GM12878 (cell line): ENCODE results near the gene UROC1. TPM values are rescaled to one million over a fixed set of nuclear protein-coding genes. Genes with fewer than 3 reads are reported as not detected.

Source experiments
- ATAC-seq: fragments of 200-7000 bp; cut with Tn5 transposase; 3 replicates; pipeline ENCODE4 v1.9.1; 2020; ENCODE audit warnings: mild to moderate bottlenecking, moderate library complexity
- BruUV-seq: library from RNA; stranded (reverse); fragments of 400-500 nt; replicated peaks from 2 replicates; lab custom pipeline; 2021; lab: Mats Ljungman, UMichigan
- CTCF ChIA-PET: fragments of 300-600 bp; sonication (Branson Sonifier 250); formaldehyde crosslinking; extraction: SDS; loops from one replicate; lab custom pipeline; 2021; ENCODE audit warnings: inconsistent platforms; lab: Yijun Ruan, JAX
- POLR2A ChIA-PET: fragments of 350-600 bp; formaldehyde crosslinking; extraction: SDS; loops from one replicate; lab custom pipeline; 2021; ENCODE audit warnings: inconsistent platforms; lab: Charles Lee
- RAD21 ChIA-PET: fragments of 300-600 bp; sonication (Branson Sonifier 250); formaldehyde crosslinking; loops from one replicate; lab custom pipeline; 2023; ENCODE audit warnings: antibody characterized with exemption; ENCODE audit not compliant: unreplicated experiment; lab: Charles Lee
- SMC1A ChIA-PET: fragments of 300-600 bp; sonication (Branson Sonifier 250); formaldehyde crosslinking; loops from one replicate; lab custom pipeline; 2023; ENCODE audit not compliant: unreplicated experiment, uncharacterized antibody; lab: Charles Lee
- DNase-seq: peaks from one replicate; pipeline ENCODE4 v3.0.0-alpha.2; 2011; ENCODE audit warnings: low read depth, low spot score
- FAIRE-seq: peaks from 3 replicates; lab custom pipeline; 2011; peaks lifted over from hg19 to GRCh38; lab: Jason Lieb, UNC
- H2AFZ ChIP-seq: 2 replicates; pipeline ENCODE4 v1.6.0; 2011; ENCODE audit warnings: low read depth, low read length, control low read depth; ENCODE audit not compliant: control insufficient read depth
- H3K27ac ChIP-seq: 2 replicates; pipeline ENCODE4 v1.5.1; 2011; ENCODE audit warnings: control low read depth; ENCODE audit not compliant: control insufficient read depth, insufficient read depth
- H3K27me3 ChIP-seq, 2 experiments: replicated peaks in 1 of 2; 2 replicates each; pipeline versions ENCODE4 v1.6.0 to v1.6.1; 2011; ENCODE audit warnings: low read length in 1 of 2; ENCODE audit not compliant: control insufficient read depth in 2 of 2, insufficient read depth in 2 of 2
- H3K36me3 ChIP-seq, 2 experiments: 2 replicates each; pipeline ENCODE4 v1.5.1; 2011; ENCODE audit warnings: low read length in 1 of 2; ENCODE audit not compliant: control insufficient read depth in 2 of 2, insufficient read depth in 2 of 2
- H3K4me1 ChIP-seq: 2 replicates; pipeline ENCODE4 v1.6.1; 2011; ENCODE audit warnings: mild to moderate bottlenecking, low read length, moderate library complexity, mixed read lengths; ENCODE audit not compliant: control insufficient read depth, insufficient read depth
- H3K4me2 ChIP-seq: 2 replicates; pipeline ENCODE4 v1.6.0; 2011; ENCODE audit warnings: control low read depth; ENCODE audit not compliant: control insufficient read depth, insufficient read depth
- H3K4me3 ChIP-seq: fragments of 200-600 bp; sonication (generic); 2 replicates; pipeline ENCODE4 v1.5.1; 2016
- H3K79me2 ChIP-seq: 2 replicates; pipeline ENCODE4 v1.6.0; 2011; ENCODE audit warnings: low read length; ENCODE audit not compliant: control insufficient read depth, insufficient read depth
- H3K9ac ChIP-seq: 2 replicates; pipeline ENCODE4 v1.8.0; 2011; ENCODE audit warnings: low read length, control low read depth, mixed read lengths; ENCODE audit not compliant: control insufficient read depth, insufficient read depth
- H3K9me3 ChIP-seq: replicated peaks from 3 replicates; pipeline ENCODE4 v1.5.1; 2011; ENCODE audit warnings: mild to moderate bottlenecking, low read length; ENCODE audit not compliant: control insufficient read depth, insufficient read depth
- H4K20me1 ChIP-seq: 2 replicates; pipeline ENCODE4 v1.6.0; 2011; ENCODE audit not compliant: control insufficient read depth, insufficient read depth
- CBX5 ChIP-seq: sonication (generic); IDR thresholded peaks from 2 replicates; pipeline ENCODE4 v1.6.1; 2016; ENCODE audit warnings: low read depth, moderate library complexity, mild to moderate bottlenecking, inconsistent platforms
- E2F4 ChIP-seq: IDR thresholded peaks from 2 replicates; pipeline ENCODE4 v1.6.1; 2012; ENCODE audit warnings: low read depth, low read length, improper control_type of control experiment
- GATAD2B ChIP-seq: fragments of 450-650 bp; conservative IDR thresholded peaks from 2 replicates; pipeline ENCODE4 v1.6.1; 2017; ENCODE audit warnings: low read depth, mild to moderate bottlenecking, moderate library complexity
- JUND ChIP-seq: IDR thresholded peaks from 2 replicates; pipeline ENCODE4 v1.6.1; 2012; ENCODE audit warnings: low read depth, mild to moderate bottlenecking, low read length, improper control_type of control experiment, moderate library complexity
- NFIC ChIP-seq: IDR thresholded peaks from 2 replicates; pipeline ENCODE4 v1.6.1; 2012; ENCODE audit warnings: low read depth, mild to moderate bottlenecking, inconsistent platforms, low read length, moderate library complexity
- RELB ChIP-seq: fragments of 450-650 bp; IDR thresholded peaks from 2 replicates; pipeline ENCODE4 v1.6.1; 2017; ENCODE audit warnings: low read depth, mild to moderate bottlenecking, moderate library complexity
- USF1 ChIP-seq: IDR thresholded peaks from 2 replicates; pipeline ENCODE4 v1.6.1; 2011; ENCODE audit warnings: borderline replicate concordance, low read depth, mild to moderate bottlenecking, moderate library complexity, mixed read lengths, low read length; ENCODE audit not compliant: insufficient read depth; ENCODE audit errors: extremely low read length
- in situ Hi-C: fragments of 300-500 bp; cut with MboI; formaldehyde crosslinking; loops from 9 replicates; pipeline ENCODE4 v1.14.3; 2018; ENCODE audit warnings: mixed read lengths
- intact Hi-C: fragments of 100-400 bp; cut with micrococcal nuclease; formaldehyde crosslinking; loops from one replicate; pipeline ENCODE4 v1.14.2; 2022; ENCODE audit not compliant: unreplicated experiment
- polyA plus RNA-seq, 11 experiments: library from polyadenylated mRNA; depleted of rRNA in 4 of 11; unstranded in 6 of 11; stranded (reverse) in 5 of 11; fragments of >200 nt; fragmentation: Nextera tagmentation in 4 of 11; fragmentation: Illumina TruSeq in 1 of 11; extraction: Ambion mirVana in 4 of 11; extraction: Trizol in 1 of 11; gene quantifications; 1 replicate in 1 of 11; 2 replicates in 10 of 11; pipeline versions ENCODE4 v1.2.1 to v1.2.3, GENCODE V29; 2011 to 2016; ENCODE audit warnings: inconsistent platforms in 2 of 11, missing spikeins in 2 of 11, low read depth in 1 of 11
- total RNA-seq, 4 experiments: library from RNA; depleted of rRNA in 3 of 4; stranded (reverse); fragments of >200 nt in 3 of 4; fragmentation: Illumina TruSeq in 1 of 4; extraction: Trizol in 1 of 4; gene quantifications; 2 replicates each; pipeline versions ENCODE4 v1.2.1 to v1.2.3, GENCODE V29; 2013 to 2021
- TF ChIP-seq, protein P1 (sequence below): IDR thresholded peaks from 2 replicates; pipeline ENCODE4 v1.6.1; 2012; ENCODE audit warnings: low read depth, low read length, improper control_type of control experiment
- TF ChIP-seq, protein P2 (sequence below): IDR thresholded peaks from 2 replicates; pipeline ENCODE4 v1.6.1; 2011; ENCODE audit warnings: borderline replicate concordance, low read depth, mild to moderate bottlenecking, moderate library complexity, low read length; ENCODE audit not compliant: insufficient read depth, poor library complexity, severe bottlenecking
- TF ChIP-seq, protein P3 (sequence below): fragments of 450-650 bp; IDR thresholded peaks from 2 replicates; pipeline ENCODE4 v1.6.1; 2017; ENCODE audit warnings: borderline replicate concordance
- TF ChIP-seq, protein P4 (sequence below): IDR thresholded peaks from 2 replicates; pipeline ENCODE4 v1.6.1; 2012; ENCODE audit warnings: improper control_type of control experiment, low read depth, low read length; ENCODE audit not compliant: insufficient replicate concordance

Gene UROC1
- total and polyA plus RNA-seq, 10 of the 15 experiments (the other 5 are each of a cell fraction or from before 2014, with no cell fraction given): 0.04 TPM; not detected in 9

DNA sequence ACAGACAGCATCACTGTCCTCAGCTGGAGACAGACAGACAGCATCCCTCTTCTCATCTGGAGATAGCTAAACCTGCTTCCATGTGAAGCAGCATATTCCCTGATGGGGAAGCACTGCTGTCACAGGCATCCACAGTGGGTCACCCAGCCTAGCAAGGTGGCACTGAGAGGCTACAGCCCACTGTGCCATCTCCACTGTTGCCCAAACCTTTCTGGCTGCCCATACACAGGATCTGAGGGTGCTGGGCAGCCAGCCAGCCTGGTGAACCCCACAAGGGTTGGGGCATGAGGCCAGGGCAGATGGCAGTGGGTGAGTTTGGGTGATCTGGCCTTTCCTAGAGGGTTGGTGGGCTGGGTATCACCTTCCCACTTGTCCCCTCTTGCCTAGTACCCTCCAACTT lies 18.1 kb upstream of the UROC1 start:
- H3K27me3 ChIP-seq: peaks cover 0 to 2% of the 10 kb centered on the region in 2 experiments; a peak in 2 of 4 replicates
- DNase-seq (no peak), ATAC-seq (no peak), FAIRE-seq (no peak)
- ChIA-PET SMC1A (no interaction called here), RAD21 (no interaction called here), POLR2A (no interaction called here), CTCF (no interaction called here)
- intact Hi-C loops: no loop called here
- H3K4me1 ChIP-seq: no peaks in the 10 kb centered on the region
- no peaks in the 10 kb centered on the region for H3K36me3 ChIP-seq
- H3K4me2 ChIP-seq: no peak overlapping the region
- no peaks in the 10 kb centered on the region for H3K79me2 ChIP-seq
- no peak overlapping the region for H3K9ac ChIP-seq
- H3K4me3 ChIP-seq: no peak overlapping the region
- H3K27ac ChIP-seq: no peak overlapping the region
- in situ Hi-C loops: no loop called here
- no peak overlapping the region for H2AFZ ChIP-seq
- H4K20me1 ChIP-seq: no peaks in the 10 kb centered on the region
- no peaks in the 10 kb centered on the region for H3K9me3 ChIP-seq
- BruUV-seq: no TSS peak
- TF ChIP-seq CBX5: no peak
- TF ChIP-seq, protein P1, sequence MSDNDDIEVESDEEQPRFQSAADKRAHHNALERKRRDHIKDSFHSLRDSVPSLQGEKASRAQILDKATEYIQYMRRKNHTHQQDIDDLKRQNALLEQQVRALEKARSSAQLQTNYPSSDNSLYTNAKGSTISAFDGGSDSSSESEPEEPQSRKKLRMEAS: no peak
- no peak for TF ChIP-seq JUND
- TF ChIP-seq, protein P2, sequence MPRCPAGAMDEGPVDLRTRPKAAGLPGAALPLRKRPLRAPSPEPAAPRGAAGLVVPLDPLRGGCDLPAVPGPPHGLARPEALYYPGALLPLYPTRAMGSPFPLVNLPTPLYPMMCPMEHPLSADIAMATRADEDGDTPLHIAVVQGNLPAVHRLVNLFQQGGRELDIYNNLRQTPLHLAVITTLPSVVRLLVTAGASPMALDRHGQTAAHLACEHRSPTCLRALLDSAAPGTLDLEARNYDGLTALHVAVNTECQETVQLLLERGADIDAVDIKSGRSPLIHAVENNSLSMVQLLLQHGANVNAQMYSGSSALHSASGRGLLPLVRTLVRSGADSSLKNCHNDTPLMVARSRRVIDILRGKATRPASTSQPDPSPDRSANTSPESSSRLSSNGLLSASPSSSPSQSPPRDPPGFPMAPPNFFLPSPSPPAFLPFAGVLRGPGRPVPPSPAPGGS: no peak
- TF ChIP-seq E2F4: no peak
- no peak for TF ChIP-seq GATAD2B
- TF ChIP-seq RELB: no peak
- TF ChIP-seq, protein P3, sequence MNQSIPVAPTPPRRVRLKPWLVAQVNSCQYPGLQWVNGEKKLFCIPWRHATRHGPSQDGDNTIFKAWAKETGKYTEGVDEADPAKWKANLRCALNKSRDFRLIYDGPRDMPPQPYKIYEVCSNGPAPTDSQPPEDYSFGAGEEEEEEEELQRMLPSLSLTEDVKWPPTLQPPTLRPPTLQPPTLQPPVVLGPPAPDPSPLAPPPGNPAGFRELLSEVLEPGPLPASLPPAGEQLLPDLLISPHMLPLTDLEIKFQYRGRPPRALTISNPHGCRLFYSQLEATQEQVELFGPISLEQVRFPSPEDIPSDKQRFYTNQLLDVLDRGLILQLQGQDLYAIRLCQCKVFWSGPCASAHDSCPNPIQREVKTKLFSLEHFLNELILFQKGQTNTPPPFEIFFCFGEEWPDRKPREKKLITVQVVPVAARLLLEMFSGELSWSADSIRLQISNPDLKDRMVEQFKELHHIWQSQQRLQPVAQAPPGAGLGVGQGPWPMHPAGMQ: no peak
- TF ChIP-seq, protein P4, sequence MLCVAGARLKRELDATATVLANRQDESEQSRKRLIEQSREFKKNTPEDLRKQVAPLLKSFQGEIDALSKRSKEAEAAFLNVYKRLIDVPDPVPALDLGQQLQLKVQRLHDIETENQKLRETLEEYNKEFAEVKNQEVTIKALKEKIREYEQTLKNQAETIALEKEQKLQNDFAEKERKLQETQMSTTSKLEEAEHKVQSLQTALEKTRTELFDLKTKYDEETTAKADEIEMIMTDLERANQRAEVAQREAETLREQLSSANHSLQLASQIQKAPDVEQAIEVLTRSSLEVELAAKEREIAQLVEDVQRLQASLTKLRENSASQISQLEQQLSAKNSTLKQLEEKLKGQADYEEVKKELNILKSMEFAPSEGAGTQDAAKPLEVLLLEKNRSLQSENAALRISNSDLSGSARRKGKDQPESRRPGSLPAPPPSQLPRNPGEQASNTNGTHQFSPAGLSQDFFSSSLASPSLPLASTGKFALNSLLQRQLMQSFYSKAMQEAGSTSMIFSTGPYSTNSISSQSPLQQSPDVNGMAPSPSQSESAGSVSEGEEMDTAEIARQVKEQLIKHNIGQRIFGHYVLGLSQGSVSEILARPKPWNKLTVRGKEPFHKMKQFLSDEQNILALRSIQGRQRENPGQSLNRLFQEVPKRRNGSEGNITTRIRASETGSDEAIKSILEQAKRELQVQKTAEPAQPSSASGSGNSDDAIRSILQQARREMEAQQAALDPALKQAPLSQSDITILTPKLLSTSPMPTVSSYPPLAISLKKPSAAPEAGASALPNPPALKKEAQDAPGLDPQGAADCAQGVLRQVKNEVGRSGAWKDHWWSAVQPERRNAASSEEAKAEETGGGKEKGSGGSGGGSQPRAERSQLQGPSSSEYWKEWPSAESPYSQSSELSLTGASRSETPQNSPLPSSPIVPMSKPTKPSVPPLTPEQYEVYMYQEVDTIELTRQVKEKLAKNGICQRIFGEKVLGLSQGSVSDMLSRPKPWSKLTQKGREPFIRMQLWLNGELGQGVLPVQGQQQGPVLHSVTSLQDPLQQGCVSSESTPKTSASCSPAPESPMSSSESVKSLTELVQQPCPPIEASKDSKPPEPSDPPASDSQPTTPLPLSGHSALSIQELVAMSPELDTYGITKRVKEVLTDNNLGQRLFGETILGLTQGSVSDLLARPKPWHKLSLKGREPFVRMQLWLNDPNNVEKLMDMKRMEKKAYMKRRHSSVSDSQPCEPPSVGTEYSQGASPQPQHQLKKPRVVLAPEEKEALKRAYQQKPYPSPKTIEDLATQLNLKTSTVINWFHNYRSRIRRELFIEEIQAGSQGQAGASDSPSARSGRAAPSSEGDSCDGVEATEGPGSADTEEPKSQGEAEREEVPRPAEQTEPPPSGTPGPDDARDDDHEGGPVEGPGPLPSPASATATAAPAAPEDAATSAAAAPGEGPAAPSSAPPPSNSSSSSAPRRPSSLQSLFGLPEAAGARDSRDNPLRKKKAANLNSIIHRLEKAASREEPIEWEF: no peak
- TF ChIP-seq USF1: no peak
- TF ChIP-seq NFIC: no peak
